ENCODE results near the gene METTL8. TPM values are rescaled to one million over a fixed set of nuclear protein-coding genes. Genes with fewer than 3 reads are reported as not detected.

The METTL8 gene
- total RNA-seq, 4 donors from 2014 or later: 11.4 to 107 (median 15.2) TPM

DNA sequence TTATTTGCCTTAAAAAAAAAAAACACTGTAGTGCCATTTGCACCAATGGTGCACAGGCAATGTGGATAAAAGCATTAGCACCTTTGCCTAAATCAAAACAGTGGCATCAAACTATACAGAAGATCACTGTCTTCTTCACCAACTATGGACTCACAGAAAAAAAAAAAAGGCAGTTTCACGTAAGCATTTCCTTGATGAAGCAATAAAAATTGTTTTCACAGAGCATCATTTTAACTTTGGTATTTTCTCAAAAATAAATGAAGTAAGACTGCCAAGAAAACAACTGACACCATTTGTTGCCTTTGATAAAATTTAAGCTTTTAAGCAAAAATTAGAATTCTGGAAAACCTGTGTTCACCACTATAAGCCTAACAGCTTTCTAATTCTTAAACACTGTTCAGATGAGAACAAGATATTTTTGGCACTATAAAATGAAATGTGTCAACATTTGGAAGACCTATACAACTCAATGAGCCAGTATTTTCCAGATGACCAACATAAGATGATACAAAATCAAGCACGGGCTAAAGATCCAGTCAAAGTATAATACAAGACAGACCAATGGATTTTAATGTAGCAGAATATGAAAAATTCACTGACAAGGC, 21.1 kb downstream of the METTL8 start:
- Histone ChIP-seq H3K36me3 (no peaks in the 10 kb centered on the region), H3K9me3 (no peaks in the 10 kb centered on the region), H3K27me3 (no peaks in the 10 kb centered on the region), H3K4me3 (no peak overlapping the region), H3K4me1 (no peaks in the 10 kb centered on the region), H3K27ac (no peak overlapping the region)
- TF ChIP-seq CTCF (IDR thresholded peaks at IDR 0.05): no peak
- TF ChIP-seq POLR2A (IDR thresholded peaks at IDR 0.05): no peak
- DNase-seq: no peak

GRCh38 chr2:171411791-171412483, 21.9 kb downstream of the METTL8 start:
- no peak overlapping the region for H3K4me3 ChIP-seq
- TF ChIP-seq POLR2A (IDR thresholded peaks at IDR 0.05) (no peak), CTCF (IDR thresholded peaks at IDR 0.05) (no peak)
- H3K36me3 ChIP-seq: no peaks in the 10 kb centered on the region
- no peak overlapping the region for H3K27ac ChIP-seq
- no peaks in the 10 kb centered on the region for H3K9me3 ChIP-seq
- H3K4me1 ChIP-seq: no peaks in the 10 kb centered on the region
- no peaks in the 10 kb centered on the region for H3K27me3 ChIP-seq
- no peak for DNase-seq

DNA sequence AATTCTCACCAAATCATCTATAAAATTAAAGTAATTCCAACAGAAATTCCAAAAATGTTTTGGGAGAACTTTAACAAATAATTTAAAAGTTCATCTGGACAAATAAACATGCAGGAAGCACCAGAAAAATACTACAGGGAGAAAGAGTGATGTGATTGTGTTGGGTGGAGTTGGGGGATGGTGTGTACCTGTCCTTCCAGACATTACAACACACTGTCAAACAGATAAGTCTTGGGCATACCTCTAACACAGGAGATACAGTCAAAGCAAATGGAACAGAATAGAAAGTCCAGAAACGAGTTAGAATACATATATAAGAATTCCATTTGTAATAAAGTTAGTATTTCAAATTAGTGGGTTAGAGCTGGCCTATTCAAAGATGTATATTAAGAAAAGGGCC, 22.6 kb downstream of the METTL8 start:
- no peak for DNase-seq
- no peaks in the 10 kb centered on the region for H3K27me3 ChIP-seq
- H3K9me3 ChIP-seq: no peaks in the 10 kb centered on the region
- H3K27ac ChIP-seq: no peak overlapping the region
- no peak overlapping the region for H3K4me3 ChIP-seq
- no peaks in the 10 kb centered on the region for H3K36me3 ChIP-seq
- TF ChIP-seq CTCF (IDR thresholded peaks at IDR 0.05) (no peak), POLR2A (IDR thresholded peaks at IDR 0.05) (no peak)
- H3K4me1 ChIP-seq: no peaks in the 10 kb centered on the region

- Histone ChIP-seq H3K4me3 (no peak overlapping the region), H3K27me3 (no peaks in the 10 kb centered on the region), H3K36me3 (no peaks in the 10 kb centered on the region), H3K27ac (no peak overlapping the region), H3K9me3 (no peaks in the 10 kb centered on the region), H3K4me1 (no peaks in the 10 kb centered on the region)
- no peak for TF ChIP-seq CTCF (IDR thresholded peaks at IDR 0.05)
- TF ChIP-seq POLR2A (IDR thresholded peaks at IDR 0.05): no peak
- DNase-seq: no peak
Observed at GRCh38 chr2:171410624-171411023, 23.2 kb downstream of the METTL8 start.

GRCh38 chr2:171410101-171410500, 23.7 kb downstream of the METTL8 start:
- TF ChIP-seq CTCF (IDR thresholded peaks at IDR 0.05) (no peak), POLR2A (IDR thresholded peaks at IDR 0.05) (no peak)
- H3K4me1 ChIP-seq: no peaks in the 10 kb centered on the region
- H3K27ac ChIP-seq: no peak overlapping the region
- no peaks in the 10 kb centered on the region for H3K36me3 ChIP-seq
- no peak overlapping the region for H3K4me3 ChIP-seq
- DNase-seq: no peak
- no peaks in the 10 kb centered on the region for H3K27me3 ChIP-seq
- no peaks in the 10 kb centered on the region for H3K9me3 ChIP-seq
